Daoy (cell line): ENCODE data around the gene GPS1. TPM values are rescaled to one million over a fixed set of nuclear protein-coding genes. Genes with fewer than 3 reads are reported as not detected.

Source experiments
- DNase-seq: peaks from one replicate; pipeline ENCODE4 v3.0.0-alpha.2; 2015; ENCODE audit warnings: low read depth
- total RNA-seq: library from RNA; depleted of rRNA; stranded (reverse); fragments of >200 nt; shearing (Covaris generic); gene quantifications from 2 replicates; pipeline ENCODE4 v1.2.3, GENCODE V29; 2014

GPS1 gene
- total RNA-seq, 1 experiment from 2014 or later = 190 TPM

- no peak for DNase-seq
These were observed 38.2 kb downstream of the GPS1 start for GRCh38 chr17:82089723-82090548.

- no peak for DNase-seq
These were observed 39.0 kb downstream of the GPS1 start for GRCh38 chr17:82090549-82091263.

DNA sequence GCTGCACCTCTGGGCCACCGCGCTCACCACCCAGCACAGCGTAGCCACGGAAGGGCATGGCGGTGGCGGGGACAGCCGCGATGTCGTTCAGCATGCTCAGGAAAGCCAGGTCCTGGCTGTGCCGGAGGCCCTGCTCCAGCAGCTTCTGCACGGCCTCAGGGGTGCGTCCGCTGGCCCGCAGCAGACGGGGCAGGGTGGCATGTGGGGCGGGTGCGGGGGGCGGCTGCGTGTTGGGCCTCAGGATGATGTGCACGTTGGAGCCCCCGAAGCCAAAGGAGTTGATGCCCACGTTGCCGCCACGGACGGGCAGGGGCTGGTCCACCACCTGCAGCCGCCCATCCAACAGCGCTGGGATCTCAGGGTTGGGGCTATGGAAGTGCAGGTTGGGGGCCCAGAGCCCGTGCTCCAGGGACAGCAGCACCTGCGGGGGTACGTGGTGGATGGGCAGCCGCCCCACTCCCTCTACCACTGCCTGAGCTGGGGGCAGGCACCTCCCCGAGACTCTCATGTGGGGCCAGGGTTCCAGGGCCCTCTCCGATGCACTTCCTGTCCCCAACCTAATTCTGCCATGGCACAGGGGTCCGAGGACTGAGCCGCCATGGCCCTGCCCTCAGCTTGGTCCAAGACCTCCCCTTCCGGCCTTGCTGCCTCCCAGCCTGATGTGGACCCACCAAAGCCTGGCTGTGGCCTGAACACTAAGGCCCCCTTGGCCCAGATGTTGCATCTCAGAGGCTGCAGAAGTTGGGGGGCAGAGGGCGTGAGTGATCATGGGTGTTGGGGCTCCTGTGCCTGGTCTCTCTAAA lies 39.8 kb downstream of the GPS1 start:
- no peak for DNase-seq

DNA sequence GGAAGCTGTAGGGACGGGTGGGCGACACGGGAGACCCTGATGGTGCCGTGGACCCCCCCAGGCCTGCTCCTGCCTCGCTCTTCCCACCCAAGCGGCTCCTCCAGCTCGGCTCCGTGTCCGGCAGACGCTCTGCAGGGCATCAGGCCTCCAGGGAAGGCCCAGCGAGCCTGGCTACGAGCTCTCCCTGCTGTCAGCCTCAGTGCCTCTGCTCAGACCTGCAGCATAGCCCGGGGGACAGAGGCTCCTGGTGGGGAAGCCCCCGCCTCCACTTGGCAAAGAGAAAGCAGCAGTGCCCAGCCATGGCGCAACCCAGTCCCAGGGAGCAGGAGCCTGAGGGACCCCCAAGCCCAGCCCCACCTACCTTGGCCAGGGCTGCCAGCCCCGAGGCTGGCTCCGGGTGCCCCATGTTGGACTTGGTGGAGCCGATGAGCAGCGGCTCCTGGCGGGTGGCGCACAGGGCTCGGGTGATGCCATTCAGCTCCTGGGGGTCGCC lies 40.4 kb downstream of the GPS1 start:
- no peak for DNase-seq

DNA sequence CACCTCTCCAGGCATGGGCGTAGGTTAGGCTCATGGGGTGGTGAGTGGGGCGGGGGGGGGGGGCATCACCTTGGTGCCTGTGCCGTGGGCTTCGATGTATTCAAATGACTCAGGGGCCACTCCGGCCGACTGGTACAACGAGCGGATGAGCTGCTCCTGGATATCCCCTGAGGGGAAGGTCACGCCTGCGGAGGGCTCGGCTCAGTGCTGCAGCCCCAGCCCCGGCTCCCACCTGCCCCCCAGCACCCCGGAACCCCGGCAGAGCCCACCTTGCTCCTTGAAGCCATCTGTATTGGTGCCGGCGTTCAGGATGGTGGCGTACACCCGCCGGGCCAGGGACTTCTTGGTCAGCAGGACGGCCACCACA lies 40.9 kb downstream of the GPS1 start:
- DNase-seq = no peak

DNA sequence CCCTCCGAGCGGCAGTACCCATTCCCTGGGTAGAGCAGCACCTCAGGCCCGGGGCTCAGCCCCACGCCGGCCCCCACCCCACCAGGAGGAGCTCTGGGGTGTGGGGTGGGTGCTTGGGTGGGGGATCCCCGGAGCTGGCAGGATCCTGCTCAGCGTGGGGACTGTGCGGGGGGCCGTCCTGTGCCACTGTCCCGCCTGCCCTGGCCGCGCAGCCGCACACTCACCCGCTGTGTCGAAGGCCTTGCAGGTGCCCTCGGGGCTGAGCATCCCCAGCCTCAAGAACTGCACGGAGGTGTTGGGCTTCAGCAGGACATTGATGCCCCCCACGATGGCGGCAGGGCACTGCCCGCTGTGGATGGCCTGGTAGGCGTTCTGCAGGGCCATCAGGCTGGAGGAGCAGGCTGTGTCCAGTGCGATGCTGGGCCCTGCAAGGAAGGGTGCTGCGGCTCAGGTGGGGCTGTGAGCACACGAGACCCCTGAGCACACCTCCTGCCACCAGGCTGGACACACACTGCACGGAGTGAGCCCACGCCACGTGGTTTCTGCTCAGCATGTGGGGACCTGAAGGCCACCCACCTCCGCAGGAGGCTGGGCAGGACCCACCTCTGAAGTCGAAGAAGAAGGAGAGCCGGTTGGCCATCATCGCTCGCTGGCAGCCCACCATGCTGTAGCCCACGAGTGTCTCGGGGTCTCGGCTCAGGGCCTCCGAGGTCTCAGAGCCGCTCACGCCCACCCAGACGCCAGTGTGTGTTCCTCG lies 41.5 kb downstream of the GPS1 start:
- no peak for DNase-seq

DNA sequence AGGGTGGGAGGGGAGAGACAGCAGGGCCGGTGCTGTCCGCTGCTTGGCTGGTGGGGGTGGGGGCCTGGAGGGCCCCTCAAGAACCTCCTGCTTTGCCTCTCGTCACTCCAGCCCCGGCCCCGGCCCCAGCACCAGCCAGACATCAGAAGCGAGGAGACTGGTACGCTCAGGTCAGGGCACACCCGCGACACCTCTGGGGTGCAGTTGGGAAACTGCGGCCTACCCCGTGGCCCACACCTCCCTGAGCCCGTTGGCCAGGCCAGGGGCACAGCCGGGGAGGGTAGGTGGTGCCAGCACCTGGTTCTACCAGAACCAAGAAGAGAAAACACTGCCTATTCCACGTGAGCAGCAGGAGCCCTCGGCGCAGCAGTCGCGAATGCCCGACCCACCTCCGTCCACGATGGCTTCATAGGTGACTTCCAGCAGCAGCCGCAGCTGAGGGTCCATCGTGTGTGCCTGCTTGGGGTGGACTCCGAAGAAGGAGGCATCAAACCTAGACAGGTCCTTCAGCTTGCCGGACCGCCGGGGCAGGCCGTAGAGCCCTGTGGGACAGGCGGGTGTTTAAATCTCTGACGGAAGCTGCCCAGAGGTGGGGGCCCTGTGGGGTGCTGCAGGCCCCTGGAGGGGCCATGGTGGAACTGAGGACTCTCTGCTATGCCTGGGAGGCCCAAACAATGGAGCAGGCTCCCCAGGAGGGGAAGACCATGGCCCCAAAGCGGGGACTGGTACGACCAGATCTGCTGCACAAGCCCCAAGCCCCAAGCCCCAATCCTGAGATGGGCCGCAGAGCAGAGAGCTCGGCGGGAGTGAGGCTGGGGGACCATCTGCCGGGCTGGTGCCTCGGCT lies 43.5 kb downstream of the GPS1 start:
- DNase-seq = no peak

DNA sequence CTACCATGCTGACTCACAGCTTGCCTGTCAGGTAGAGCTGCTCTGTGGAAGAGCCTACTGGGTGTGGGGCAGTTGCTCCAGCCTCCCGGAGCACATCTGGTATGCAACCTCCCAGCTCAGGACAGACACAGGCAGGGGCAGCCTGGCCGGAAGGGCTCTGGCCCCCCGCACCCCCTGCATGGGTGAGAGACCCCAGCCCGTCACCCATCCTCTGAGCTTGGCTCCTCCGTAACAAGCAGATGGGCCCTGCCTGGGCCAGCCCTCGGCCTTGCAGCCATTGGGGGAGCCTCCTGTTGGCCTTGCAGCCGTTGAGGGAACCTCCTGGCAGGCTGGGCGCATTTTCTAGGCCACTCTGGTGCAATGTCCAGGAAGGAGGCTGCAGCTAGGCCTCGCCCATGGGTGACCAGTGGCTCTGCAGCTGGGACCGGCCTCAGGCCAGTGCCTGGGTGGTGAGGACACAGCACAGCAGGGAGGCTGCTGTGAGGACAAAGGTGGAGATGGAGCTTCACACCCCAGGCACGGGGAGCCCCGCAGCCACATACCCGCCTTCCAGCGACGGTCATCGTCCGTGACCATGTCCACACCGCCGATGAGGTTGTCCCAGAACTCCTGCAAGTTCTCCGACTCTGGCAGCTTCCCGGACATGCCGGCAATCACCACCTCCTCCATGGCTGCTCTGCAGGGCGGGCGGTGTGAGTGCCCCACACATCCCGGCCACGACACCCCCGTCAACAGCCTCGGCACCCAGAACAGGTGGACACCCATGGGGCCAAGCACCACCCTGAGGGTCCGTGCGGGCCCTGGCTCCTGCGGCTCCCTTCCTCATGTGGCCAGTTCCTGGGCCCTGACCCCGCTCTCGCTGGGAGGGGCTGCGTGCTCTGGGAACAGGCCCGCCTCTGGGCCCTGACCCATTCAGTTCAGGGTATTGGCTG lies 44.3 kb downstream of the GPS1 start:
- no peak for DNase-seq

DNA sequence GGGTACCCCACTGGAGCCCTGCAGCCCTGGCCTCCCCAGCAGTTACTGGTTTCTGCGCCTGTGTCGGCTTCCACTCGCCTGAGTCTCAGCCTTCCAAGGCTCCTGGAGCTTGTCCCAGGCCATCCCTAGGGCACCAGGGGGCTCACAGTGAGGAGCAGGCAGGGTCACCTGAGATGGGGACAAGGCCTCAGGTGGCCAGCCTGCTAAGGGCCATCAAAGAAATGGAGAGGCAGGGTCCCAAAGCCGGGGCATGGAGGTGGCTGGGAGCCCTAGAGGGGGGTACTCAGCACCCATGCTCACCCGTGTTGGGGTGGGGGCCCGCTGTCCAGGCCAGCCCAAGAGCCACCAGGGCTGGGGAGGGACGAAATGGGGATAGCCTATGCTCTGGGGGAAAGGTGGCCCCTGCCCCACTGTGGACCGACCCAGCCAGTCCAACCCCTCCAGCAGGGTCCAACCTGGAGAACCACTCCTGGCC lies 45.0 kb downstream of the GPS1 start:
- no peak for DNase-seq

- peak; percentile 70 for DNase-seq
These were observed 45.7 kb downstream of the GPS1 start for GRCh38 chr17:82097184-82097918.

GRCh38 chr17:82097919-82098168 lies 46.1 kb downstream of the GPS1 start:
- no peak for DNase-seq

- peak; percentile 98 for DNase-seq
These were observed 46.7 kb downstream of the GPS1 start, which contains the start of gene FASN for GRCh38 chr17:82098169-82098938. FASN (minus strand) TSS chr17:82098236; CDS start chr17:82096445, 1,791 bp downstream.

GRCh38 chr17:82098939-82099763 lies 47.5 kb downstream of the GPS1 start:
- no peak for DNase-seq

- no peak for DNase-seq
These were observed 49.0 kb downstream of the GPS1 start for GRCh38 chr17:82100502-82101298.

DNA sequence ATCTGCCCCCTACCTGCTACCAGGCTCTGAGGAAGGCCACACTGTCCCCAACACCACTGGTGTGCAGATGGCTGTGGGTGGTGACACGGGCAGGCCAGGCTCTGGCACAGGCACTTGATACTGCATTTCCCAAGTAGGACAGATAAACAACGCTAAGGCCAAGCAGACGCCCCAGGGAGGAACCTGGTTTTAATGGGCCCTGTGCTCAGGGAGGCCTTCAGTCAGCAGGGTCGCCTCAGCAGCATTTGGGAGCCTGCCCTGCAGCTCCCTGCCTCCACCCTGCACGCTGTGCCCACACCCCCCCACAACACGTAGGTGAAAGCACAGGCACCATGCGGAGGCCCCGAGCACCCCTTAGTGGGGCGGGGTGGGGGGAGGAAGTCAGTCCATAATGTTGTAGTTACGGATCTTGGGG lies 49.6 kb downstream of the GPS1 start:
- no peak for DNase-seq
